ENCODE results near the gene TNS1.

TNS1 gene

DNA sequence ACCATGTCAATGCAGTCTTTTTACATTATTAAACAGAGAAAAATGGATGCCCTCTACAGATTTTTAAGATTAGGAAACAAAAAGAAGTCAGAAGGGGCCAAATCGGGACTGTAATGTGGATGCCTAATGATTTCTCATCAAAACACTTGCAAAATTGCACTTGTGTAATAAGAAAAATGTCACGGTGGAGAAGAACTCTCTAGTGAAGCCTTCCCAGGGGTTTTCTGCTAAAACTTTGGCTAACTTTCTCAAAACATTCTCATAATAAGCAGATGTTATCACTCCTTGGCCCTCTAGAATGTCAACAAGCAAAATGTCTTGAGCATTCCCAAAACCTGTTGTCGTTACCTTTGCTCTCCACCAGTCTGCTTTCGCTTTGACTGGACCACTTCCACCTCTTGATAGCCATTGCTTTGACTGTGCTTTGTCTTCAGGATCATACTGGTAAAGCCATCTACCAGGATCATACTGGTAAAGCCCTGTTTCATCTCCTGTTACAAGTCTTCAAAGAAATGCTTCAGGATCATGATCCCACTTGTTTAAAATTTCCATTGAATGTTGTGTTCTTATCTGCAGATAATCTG is 226.8 kb downstream of the TNS1 start:
- intact Hi-C loops (cut with DNase I) = no loop called here
- DNase-seq = no peak

DNA sequence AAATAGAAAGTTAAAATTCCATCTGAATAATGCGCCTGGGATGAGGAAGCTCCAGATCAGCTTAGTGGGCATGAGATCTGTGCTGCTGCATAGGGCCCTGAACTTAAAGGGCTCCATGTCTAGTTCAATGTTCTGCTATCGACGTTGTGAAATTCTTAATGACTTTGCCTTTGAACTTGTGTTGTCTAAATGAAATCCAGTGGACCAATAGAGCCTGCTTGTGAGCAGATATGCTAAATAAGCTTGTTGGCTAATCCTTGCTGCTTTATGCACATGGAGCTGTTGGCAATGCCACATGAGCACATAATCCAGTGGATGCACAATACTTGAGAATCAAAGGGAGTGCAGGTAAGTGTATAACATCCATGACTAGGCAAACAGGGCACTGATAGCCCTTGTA is 228.6 kb downstream of the TNS1 start:
- intact Hi-C loops (cut with DNase I) = no loop called here
- DNase-seq = no peak

DNA sequence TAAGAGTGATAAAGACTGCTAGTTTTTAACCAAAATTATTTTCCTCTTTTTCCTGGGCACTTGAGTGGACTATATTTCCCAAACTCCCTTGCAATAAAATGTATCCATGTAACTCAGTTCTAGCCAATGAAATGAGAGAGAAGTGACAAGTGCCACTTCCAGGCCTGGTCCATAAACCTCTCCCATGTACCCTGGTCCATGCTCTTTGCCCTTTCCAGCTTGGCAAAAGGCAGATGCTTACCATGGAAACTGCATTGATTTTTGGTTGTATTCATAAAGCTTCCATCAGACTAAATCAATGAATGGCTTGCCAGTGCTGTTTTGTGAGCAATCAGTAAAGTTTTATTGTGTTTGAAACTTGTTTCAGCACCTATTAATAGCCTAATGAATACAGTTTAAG is 229.3 kb downstream of the TNS1 start:
- intact Hi-C loops (cut with DNase I) = no loop called here
- no peak for DNase-seq

DNA sequence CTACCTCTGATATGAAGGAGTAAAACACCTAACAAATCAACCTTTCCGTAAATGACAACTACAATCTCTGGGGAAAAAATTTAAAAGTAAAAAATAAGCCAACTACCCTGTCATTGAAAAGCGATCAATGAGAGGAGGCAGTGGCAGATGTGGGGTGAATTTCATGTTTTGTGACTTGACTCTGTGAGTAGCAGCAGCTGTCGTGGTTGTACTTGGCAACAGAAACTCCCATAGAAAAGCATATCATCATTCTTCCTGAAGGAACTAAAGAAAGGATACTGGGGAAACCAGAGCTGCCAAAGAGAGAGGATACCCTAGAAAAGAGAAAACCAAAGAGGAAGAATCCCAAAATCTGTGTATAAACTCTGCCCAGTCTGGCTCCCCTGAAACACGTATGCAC is 236.4 kb downstream of the TNS1 start:
- intact Hi-C loops (cut with DNase I) = no loop called here
- DNase-seq = no peak

DNA sequence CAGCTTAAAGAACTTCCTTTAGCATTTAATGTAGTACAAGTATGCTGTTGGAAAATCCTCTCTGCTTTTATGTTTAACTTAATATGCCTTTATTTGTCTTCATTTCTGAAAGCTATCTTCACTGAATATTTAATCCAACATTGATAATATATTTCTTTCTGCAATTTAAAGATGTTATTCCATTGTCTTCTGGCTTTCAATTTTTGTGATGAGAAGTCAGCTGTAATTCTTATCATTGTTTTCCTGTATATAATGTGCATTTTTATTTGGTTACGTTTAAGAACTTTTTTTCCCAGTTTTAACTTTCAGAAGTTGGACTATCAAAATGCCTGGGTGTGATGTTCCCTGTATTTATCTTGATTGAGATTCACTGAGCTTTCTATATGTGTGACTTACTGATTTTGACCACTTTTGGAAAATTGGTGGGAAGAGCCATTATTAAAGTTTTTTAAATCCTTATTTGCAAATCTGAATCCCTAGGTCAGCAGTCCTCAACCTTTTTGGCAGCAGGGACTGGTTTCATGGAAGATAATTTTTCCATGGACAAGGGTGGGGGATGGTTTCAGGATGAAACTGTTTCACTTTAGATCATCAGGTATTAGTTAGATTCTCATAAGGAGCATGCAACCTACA is 241.0 kb downstream of the TNS1 start:
- intact Hi-C loops (cut with DNase I) = no loop called here
- DNase-seq = no peak

DNA sequence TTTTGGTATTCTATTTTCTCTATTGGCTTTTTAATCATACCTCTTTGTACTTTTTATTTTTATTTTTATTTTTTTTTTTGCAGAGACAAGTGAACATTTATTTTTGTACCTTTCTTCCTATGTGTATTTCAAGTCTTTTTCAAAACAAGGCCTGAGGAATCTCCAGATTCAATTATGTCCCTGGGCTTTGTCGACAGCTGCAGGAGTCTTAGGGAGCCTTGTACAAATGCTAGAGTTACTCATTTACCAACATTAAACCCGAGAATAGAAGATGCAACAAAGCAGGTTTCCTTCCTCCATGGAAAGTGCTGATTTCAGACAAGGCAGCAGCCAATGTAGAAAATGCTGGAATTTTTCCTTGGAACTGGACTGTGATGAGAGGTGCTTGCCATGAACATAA is 242.8 kb downstream of the TNS1 start:
- intact Hi-C loops (cut with DNase I) = loop anchor here (5.0 to 10.0 kb wide), 2 partner anchors 48 to 1065 kb away; partner anchors contain the start of gene IGFBP5
- no peak for DNase-seq

DNA sequence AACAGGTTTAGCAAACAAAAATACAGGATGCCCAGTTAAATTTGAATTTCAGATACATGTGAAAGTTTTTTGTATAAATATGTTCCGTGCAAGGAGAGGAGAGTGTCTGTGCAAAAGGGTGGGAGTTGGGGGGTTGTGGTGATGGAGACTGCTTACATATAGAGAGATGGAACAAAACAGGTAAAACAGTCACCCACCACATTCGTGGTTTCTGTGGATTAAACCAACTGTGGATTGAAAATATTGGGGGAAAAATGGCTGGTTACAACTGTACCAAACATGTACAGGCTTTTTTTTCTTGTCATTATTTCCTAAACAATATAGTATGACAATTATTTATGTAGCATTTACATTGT is 245.7 kb downstream of the TNS1 start:
- no peak for DNase-seq
- intact Hi-C loops (cut with DNase I) = loop anchor here (2.0 to 10.0 kb wide), 3 partner anchors 45 to 1062 kb away; partner anchors contain the start of gene IGFBP5

DNA sequence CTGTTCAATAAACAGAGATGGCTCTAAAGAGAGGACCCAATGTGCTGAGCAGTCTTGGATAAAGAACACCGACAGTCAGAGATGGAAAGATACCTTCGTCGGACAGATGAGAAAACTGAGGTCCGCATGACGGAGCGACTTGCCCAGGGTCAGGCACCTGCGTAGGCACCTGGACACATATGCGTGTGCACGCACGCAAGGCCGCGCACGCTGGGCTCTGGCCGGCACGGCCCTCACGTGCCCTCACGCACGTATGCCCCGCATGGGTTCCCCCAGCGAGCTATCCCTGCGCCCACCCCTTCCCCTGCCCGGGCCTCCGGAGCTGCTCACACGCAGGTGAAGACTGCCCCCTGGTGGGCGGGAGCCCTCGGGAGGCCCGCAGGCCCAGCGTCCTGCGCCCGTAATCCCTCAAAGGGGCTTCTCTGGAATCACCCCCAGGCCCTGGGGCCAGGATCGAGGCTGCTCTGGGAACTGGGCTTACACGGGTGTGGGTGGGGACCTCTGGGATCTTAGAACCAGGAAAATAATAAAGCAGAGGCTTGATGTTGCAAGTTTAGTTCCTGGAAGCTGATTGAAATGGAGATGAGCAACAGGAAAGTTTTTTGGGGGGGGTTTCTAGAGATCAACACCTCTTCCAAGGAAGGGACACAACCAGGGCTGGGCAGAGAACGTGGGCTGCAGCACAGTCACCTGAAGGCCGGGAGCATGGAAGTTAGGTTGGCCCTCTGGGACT is 246.3 kb downstream of the TNS1 start:
- peak; percentile 64 to 95 (median 87) for DNase-seq
- intact Hi-C loops (cut with DNase I) = loop anchor here (2.0 to 10.0 kb wide), 3 partner anchors 44 to 1062 kb away; partner anchors contain the start of gene IGFBP5

DNA sequence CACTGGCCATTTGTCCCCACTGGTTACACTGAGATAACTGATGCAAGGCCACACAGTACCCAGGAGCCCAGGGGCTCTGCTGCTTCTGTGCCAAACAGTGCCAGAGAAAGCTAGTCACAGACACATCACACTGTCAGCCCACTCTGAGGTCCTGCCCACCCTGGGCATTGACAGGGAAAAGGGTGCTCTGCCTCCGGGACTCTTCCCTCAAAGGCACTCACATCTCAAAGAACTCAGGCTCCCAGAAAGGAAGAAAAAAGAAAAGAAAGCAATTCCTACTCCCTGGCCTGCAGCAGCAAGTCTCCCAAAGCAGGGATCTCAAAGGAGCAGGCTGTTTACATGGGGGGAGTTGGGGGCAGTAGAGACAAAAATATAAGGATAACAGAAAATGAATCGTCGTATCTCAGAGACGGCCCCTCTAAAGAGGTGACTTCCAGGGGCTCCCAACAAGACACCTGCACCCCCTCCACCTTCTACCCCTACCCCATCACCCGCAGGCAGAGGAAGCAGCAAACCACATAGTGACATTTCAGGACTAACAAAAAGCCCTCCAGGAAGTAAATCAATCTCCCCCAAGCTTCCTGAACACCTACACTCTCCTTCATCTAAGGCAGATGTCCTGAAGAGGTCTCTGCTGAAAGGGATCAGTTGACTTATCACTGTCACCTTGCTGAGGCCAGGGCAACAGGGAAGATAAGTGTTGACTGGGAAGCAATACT is 247.6 kb downstream of the TNS1 start:
- intact Hi-C loops (cut with DNase I) = loop anchor here (5.0 to 10.0 kb wide), 2 partner anchors 43 to 1060 kb away; partner anchors contain the start of gene IGFBP5
- DNase-seq = no peak

DNA sequence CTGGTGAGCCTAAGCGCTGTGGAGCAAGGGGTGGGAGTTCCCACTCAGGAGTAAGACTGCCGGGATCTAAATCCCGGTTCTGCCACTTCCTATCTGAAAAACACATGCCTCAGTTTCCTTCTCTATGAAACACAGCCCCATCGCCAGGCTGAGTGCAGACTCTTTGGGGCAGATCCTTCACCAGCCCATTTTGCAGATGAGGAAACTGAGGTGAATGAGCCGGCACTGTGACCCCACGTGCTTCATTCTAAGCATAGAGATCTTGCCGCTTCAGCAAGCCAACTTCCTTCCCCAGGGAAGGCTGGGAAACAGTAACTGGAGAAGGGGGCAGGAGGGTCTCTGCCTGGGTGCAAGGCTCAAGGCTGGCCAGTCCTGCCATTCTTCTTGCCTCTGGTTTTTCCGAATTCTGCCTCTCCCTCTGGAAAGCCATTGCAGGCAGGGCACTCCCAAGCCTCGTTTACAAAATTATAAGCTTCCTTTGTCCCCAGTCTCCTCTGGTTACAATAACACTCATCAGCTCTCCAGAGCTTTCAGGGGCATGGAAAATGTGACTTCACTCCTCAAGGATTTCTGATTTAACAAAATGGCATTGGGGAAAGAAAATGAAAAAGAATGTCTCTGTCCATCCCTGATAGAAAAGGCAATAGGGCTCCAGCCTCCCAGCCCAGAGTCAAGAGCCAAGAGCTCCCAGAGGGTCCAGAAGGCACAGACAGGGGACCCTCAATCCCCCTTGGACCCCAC is 249.2 kb downstream of the TNS1 start:
- DNase-seq = no peak
- intact Hi-C loops (cut with DNase I) = loop anchor here (10.0 kb wide), 1 partner anchor 1059 kb away; the partner anchor contains the start of gene IGFBP5

DNA sequence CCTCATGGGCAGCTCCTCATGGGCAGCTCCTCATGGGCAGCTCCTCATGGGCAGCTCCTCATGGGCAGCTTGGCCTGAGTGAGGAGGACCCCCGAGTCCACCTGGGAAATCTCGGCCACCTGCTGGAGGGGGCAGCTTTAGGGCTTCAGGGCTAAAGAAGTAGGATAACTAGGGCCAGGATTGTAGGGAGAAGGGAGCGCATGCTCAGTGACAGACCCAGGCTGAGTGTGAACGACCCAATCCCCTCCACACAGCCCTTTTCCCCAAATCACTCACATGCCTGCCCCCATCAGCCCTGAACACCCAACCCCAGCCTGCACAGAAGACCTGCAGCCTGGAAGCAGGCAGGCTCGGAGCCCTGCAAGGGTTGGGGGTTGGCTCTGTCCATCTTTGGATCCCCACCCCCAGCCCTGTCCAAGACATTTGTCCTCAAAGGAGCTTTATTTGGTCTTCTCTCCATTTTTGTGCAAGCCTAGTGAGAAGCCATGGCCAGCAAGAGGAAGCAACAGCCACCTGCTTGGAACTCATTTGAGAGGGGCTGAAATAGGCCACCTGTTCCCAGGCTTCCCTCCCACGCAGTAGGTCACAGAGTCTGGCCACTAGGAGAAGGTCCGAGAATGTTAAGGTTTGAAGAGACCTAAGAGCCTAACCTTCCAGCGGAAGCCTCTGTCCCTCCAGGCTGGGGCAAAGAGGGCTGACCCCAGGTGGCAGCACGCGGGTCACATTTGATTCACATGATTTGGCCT is 249.9 kb downstream of the TNS1 start:
- intact Hi-C loops (cut with DNase I) = loop anchor here (10.0 kb wide), 1 partner anchor 1058 kb away; the partner anchor contains the start of gene IGFBP5
- no peak for DNase-seq

DNA sequence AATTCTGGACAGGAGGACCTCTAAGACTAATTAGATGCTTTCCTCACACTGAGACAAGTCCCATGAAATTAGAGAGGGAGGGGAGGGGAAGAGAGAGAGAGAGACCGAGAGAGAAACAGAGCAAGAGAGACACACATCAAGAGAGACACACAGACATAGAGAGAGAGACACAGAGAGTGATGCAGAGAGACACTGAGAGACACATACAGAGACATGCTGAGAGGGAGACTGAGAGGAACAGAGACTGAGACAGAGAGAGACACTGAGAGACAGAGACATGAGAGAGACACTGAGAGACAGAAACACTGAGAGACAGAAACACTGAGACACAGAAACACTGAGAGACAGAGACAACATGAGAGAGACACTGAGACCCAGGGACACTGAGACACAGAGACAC is 250.8 kb downstream of the TNS1 start:
- DNase-seq = no peak
- intact Hi-C loops (cut with DNase I) = loop anchor here (10.0 kb wide), 1 partner anchor 1057 kb away; the partner anchor contains the start of gene IGFBP5

DNA sequence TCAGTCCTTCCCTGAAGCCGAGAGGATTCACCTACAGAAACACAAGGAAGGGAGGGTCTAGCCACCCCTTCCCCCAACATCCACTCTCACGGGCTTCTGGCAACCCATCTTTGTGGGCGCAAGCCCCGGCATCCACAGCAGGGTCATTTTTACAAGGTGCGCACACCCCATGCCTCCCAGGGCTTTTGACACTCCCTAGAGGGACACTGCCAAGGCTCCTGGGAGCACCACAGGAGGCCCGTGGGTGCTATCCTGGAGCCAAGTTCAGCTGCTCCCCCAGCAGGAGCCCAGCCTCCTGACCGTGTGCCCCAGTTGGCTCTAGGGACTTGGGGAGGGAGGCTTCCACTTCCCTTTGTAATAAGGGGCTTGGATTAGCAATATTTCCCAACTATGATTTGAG is 251.6 kb downstream of the TNS1 start:
- DNase-seq = no peak
- intact Hi-C loops (cut with DNase I) = loop anchor here (10.0 kb wide), 1 partner anchor 1056 kb away; the partner anchor contains the start of gene IGFBP5

Measured in head of caudate nucleus (tissue), 42 donors.